Loucy (cell line): ENCODE measurements around the gene APCDD1.
"Not testable (repeated sequence)": the region's sequence is repeated elsewhere in the genome, so short reads cannot be mapped to it uniquely, and the experiment has no call there.

Experiments
- H2AFZ ChIP-seq: fragments of 200-600 bp; sonication (generic); 2 replicates; pipeline ENCODE4 v1.6.0; 2016; ENCODE audit warnings: antibody characterized with exemption, mild to moderate bottlenecking, low read length, moderate library complexity
- H3F3A ChIP-seq: fragments of 200-600 bp; 2 replicates; pipeline ENCODE4 v1.6.0; 2016; ENCODE audit warnings: antibody characterized with exemption, low read depth, mild to moderate bottlenecking
- H3K27me3 ChIP-seq: fragments of 200-600 bp; sonication (generic); 2 replicates; pipeline ENCODE4 v1.6.1; 2014; ENCODE audit warnings: low read length, mild to moderate bottlenecking; ENCODE audit not compliant: insufficient read depth, poor library complexity, severe bottlenecking
- H3K36me3 ChIP-seq: fragments of 200-600 bp; sonication (generic); 2 replicates; pipeline ENCODE4 v1.6.1; 2016; ENCODE audit warnings: low read length; ENCODE audit not compliant: insufficient read depth
- H3K4me1 ChIP-seq: fragments of 200-600 bp; sonication (generic); 2 replicates; pipeline ENCODE4 v1.5.1; 2014; ENCODE audit warnings: low read length, mild to moderate bottlenecking; ENCODE audit not compliant: insufficient read depth, poor library complexity, severe bottlenecking
- H3K4me2 ChIP-seq: fragments of 200-600 bp; sonication (generic); 2 replicates; pipeline ENCODE4 v1.6.0; 2014; ENCODE audit warnings: antibody characterized with exemption, low read length, low read depth, mild to moderate bottlenecking; ENCODE audit not compliant: poor library complexity, severe bottlenecking
- H3K4me3 ChIP-seq: fragments of 200-600 bp; sonication (generic); 2 replicates; pipeline ENCODE4 v1.5.1; 2014; ENCODE audit warnings: low read length, mild to moderate bottlenecking, mixed read lengths; ENCODE audit not compliant: poor library complexity, severe bottlenecking
- H3K79me2 ChIP-seq: fragments of 200-600 bp; sonication (generic); 2 replicates; pipeline ENCODE4 v1.6.1; 2014; ENCODE audit warnings: low read length; ENCODE audit not compliant: insufficient read depth
- H3K9ac ChIP-seq: fragments of 200-600 bp; sonication (generic); 2 replicates; pipeline ENCODE4 v1.6.0; 2014; ENCODE audit warnings: mild to moderate bottlenecking, low read depth, low read length, moderate library complexity; ENCODE audit not compliant: poor library complexity, severe bottlenecking
- H3K9me2 ChIP-seq: fragments of 200-600 bp; sonication (generic); replicated peaks from 2 replicates; pipeline ENCODE4 v1.6.1; 2016; ENCODE audit warnings: low read depth, low read length, mixed read lengths
- H3K9me3 ChIP-seq: fragments of 200-600 bp; sonication (generic); 2 replicates; pipeline ENCODE4 v1.6.1; 2014; ENCODE audit warnings: mild to moderate bottlenecking, antibody characterized with exemption, low read length, low read depth; ENCODE audit not compliant: insufficient read depth
- H4K20me1 ChIP-seq: fragments of 200-600 bp; sonication (generic); 2 replicates; pipeline ENCODE4 v1.6.0; 2014; ENCODE audit warnings: antibody characterized with exemption, low read length, mild to moderate bottlenecking; ENCODE audit not compliant: insufficient read depth, poor library complexity, severe bottlenecking
- CTCF ChIP-seq: fragments of 200-600 bp; sonication (generic); conservative IDR thresholded peaks from 2 replicates; pipeline ENCODE4 v1.5.1; 2014; ENCODE audit warnings: mild to moderate bottlenecking, antibody characterized with exemption, low read length
- EZH2phosphoT487 ChIP-seq: fragments of 200-600 bp; IDR thresholded peaks from 2 replicates; pipeline ENCODE4 v1.6.1; 2018; ENCODE audit warnings: antibody characterized with exemption, mild to moderate bottlenecking, moderate library complexity, borderline replicate concordance

Gene APCDD1

GRCh38 chr18:10499230-10499629 lies 44.8 kb downstream of the APCDD1 start:
- no peak overlapping the region for H3K4me3 ChIP-seq
- H3K27me3 ChIP-seq = peaks cover 7% of the 10 kb centered on the region
- H3K4me2 ChIP-seq = peak overlapping the region; percentile 12
- TF ChIP-seq EZH2phosphoT487 (no peak), CTCF (no peak)
- no peaks in the 10 kb centered on the region for H3K9me3 ChIP-seq
- H3F3A ChIP-seq = no peaks in the 10 kb centered on the region
- no peaks in the 10 kb centered on the region for H4K20me1 ChIP-seq
- H2AFZ ChIP-seq = no peak overlapping the region
- peaks cover 15% of the 10 kb centered on the region for H3K4me1 ChIP-seq
- H3K36me3 ChIP-seq = no peaks in the 10 kb centered on the region
- no peaks in the 10 kb centered on the region for H3K79me2 ChIP-seq
- H3K9me2 ChIP-seq = no peaks in the 10 kb centered on the region
- H3K9ac ChIP-seq = no peak overlapping the region

DNA sequence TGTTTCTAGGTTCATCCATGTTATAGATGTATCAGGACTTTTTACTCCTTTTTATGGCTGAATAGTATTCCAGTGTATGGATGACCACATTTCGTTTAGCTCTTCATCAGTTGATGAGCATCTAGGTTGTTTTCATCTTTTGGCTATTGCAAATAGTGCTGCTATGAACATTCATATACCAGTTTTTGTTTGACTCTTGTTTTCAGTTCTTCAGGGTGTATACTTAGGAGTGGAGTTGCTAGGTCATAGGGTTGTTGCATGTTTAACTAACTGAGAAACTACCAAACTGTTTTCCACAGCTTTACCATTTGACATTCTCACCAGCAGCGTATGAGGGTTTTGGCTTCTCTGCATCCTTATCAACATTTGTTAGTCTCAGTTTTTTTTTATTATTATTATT lies 45.6 kb downstream of the APCDD1 start:
- no peaks in the 10 kb centered on the region for H3F3A ChIP-seq
- peaks cover 15% of the 10 kb centered on the region for H3K4me1 ChIP-seq
- H3K79me2 ChIP-seq = no peaks in the 10 kb centered on the region
- H3K36me3 ChIP-seq = no peaks in the 10 kb centered on the region
- TF ChIP-seq EZH2phosphoT487 (no peak), CTCF (no peak)
- H3K4me3 ChIP-seq = no peak overlapping the region
- H3K27me3 ChIP-seq = peaks cover 7% of the 10 kb centered on the region
- no peak overlapping the region for H3K9ac ChIP-seq
- no peak overlapping the region for H2AFZ ChIP-seq
- no peak overlapping the region for H3K4me2 ChIP-seq
- no peaks in the 10 kb centered on the region; the same call in 1 of the 2 replicates for H3K9me3 ChIP-seq
- H4K20me1 ChIP-seq = no peaks in the 10 kb centered on the region
- no peaks in the 10 kb centered on the region for H3K9me2 ChIP-seq

DNA sequence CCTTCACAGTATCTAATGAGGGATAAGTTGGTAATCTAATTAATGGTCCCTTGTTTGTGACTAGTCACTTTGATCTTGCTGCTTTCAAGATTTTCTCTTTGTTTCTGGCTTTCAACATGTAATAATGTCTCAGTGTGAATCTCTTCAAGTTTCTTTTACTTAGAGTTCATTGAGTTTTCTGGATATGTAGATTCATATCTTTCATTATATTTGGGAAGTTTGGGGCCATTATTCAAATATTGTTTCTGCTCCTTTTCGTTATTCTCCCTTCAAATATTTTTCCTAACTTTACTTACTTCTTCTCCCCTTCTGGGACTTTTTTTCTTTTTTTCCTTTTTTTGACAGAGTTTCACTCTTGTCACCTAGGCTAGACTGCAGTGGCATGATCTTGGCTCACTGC lies 50.3 kb downstream of the APCDD1 start:
- Histone ChIP-seq H3K9me2 (no peaks in the 10 kb centered on the region), H3K79me2 (no peaks in the 10 kb centered on the region), H3K4me1 (no peaks in the 10 kb centered on the region), H3K4me3 (no peak overlapping the region), H4K20me1 (no peaks in the 10 kb centered on the region), H3K4me2 (no peak overlapping the region), H3K27me3 (peaks cover 7% of the 10 kb centered on the region), H3K9me3 (peaks cover 6% of the 10 kb centered on the region; the same call in 1 of the 2 replicates), H3K36me3 (no peaks in the 10 kb centered on the region), H2AFZ (no peak overlapping the region), H3F3A (no peaks in the 10 kb centered on the region), H3K9ac (no peak overlapping the region)
- TF ChIP-seq EZH2phosphoT487 (no peak), CTCF (no peak)

DNA sequence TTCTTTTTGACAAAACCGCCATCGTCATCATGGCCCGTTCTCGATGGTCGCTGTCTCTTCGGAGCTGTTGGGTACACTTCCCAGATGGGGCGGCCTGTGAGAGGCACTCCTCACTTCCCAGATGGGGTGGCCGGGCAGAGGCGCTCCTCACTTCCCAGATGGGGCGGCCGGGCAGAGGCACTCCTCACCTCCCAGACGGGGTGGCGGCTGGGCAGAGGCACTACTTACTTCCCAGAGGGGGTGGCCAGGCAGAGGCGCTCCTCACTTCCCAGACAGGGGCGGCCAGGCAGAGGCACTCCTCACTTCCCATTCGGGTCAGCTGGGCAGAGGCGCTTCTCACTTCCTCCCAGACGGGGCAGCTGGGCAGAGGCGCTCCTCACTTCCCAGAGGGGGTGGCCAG lies 51.5 kb downstream of the APCDD1 start:
- not testable (repeated sequence) for H3K36me3 ChIP-seq, H3K4me3 ChIP-seq, H3K4me1 ChIP-seq, H3K9ac ChIP-seq, H2AFZ ChIP-seq, H3K4me2 ChIP-seq, H3F3A ChIP-seq, H3K9me2 ChIP-seq, H3K9me3 ChIP-seq, H3K79me2 ChIP-seq, H3K27me3 ChIP-seq, H4K20me1 ChIP-seq
